ENCODE results near the gene ENGASE. TPM values are rescaled to one million over a fixed set of nuclear protein-coding genes. Genes with fewer than 3 reads are reported as not detected.

The ENGASE gene
- total RNA-seq, 2 donors from 2014 or later, result 24.9 to 50.8 TPM

- intact Hi-C loops (cut with DNase I), result no loop called here
- TF ChIP-seq CTCF (IDR thresholded peaks at IDR 0.05) (no peak), POLR2A (IDR thresholded peaks at IDR 0.05) (no peak)
- no peak for ATAC-seq
- no peak for DNase-seq
- Histone ChIP-seq H3K27ac (no peak overlapping the region), H3K27me3 (no peaks in the 10 kb centered on the region), H3K4me3 (no peak overlapping the region), H3K9me3 (no peaks in the 10 kb centered on the region), H3K4me1 (peaks cover 3% of the 10 kb centered on the region), H3K36me3 (replicated peaks in 1 of 2; ENCODE audit: insufficient read depth in 1 of 2, low read depth in 2 of 2) (no peaks in the 10 kb centered on the region)
- WGBS, 2 donors, result 72 to 81% methylated on average over 14 to 39 of the region's 41 CpGs
These were observed 26.4 kb upstream of the ENGASE start for GRCh38 chr17:79047923-79048825.

GRCh38 chr17:79048826-79049755 lies 25.5 kb upstream of the ENGASE start:
- WGBS, 2 donors, result 68 to 69% methylated on average over 20 of the region's 21 CpGs
- Histone ChIP-seq H3K27ac (no peak overlapping the region), H3K36me3 (replicated peaks in 1 of 2; ENCODE audit: insufficient read depth in 1 of 2, low read depth in 2 of 2) (no peaks in the 10 kb centered on the region), H3K4me3 (no peak overlapping the region), H3K4me1 (peaks cover 3% of the 10 kb centered on the region), H3K9me3 (no peaks in the 10 kb centered on the region), H3K27me3 (no peaks in the 10 kb centered on the region)
- TF ChIP-seq POLR2A (IDR thresholded peaks at IDR 0.05), result no peak
- TF ChIP-seq CTCF (IDR thresholded peaks at IDR 0.05), result no peak
- intact Hi-C loops (cut with DNase I), result no loop called here
- no peak for ATAC-seq
- no peak for DNase-seq

- intact Hi-C loops (cut with DNase I), result no loop called here
- 63 to 77% methylated on average over 8 to 11 of the region's 11 CpGs for WGBS, 2 donors
- DNase-seq, result no peak
These were observed 24.8 kb upstream of the ENGASE start for GRCh38 chr17:79049821-79050220.

GRCh38 chr17:79050551-79050950 lies 24.1 kb upstream of the ENGASE start:
- Histone ChIP-seq H3K9me3 (no peaks in the 10 kb centered on the region), H3K27me3 (no peaks in the 10 kb centered on the region), H3K27ac (no peak overlapping the region), H3K4me1 (peaks cover 3% of the 10 kb centered on the region), H3K36me3 (replicated peaks in 1 of 2; ENCODE audit: insufficient read depth in 1 of 2, low read depth in 2 of 2) (no peaks in the 10 kb centered on the region), H3K4me3 (no peak overlapping the region)
- intact Hi-C loops (cut with DNase I), result no loop called here
- no peak for TF ChIP-seq POLR2A (IDR thresholded peaks at IDR 0.05)
- no peak for TF ChIP-seq CTCF (IDR thresholded peaks at IDR 0.05)
- DNase-seq (no peak), ATAC-seq (no peak)
- WGBS, 2 donors, result 81 to 87% methylated on average over 2 to 6 of the region's 6 CpGs

More at GRCh38 chr17:79049821-79050220, 24.8 kb upstream of the ENGASE start:
- ATAC-seq, result no peak
- Histone ChIP-seq H3K27ac (no peak overlapping the region), H3K4me3 (no peak overlapping the region), H3K36me3 (replicated peaks in 1 of 2; ENCODE audit: insufficient read depth in 1 of 2, low read depth in 2 of 2) (no peaks in the 10 kb centered on the region), H3K4me1 (peaks cover 3% of the 10 kb centered on the region), H3K9me3 (no peaks in the 10 kb centered on the region), H3K27me3 (no peaks in the 10 kb centered on the region)
- TF ChIP-seq POLR2A (IDR thresholded peaks at IDR 0.05) (no peak), CTCF (IDR thresholded peaks at IDR 0.05) (no peak)

Data from body of pancreas (tissue), 4 donors.